H1 (cell line): ENCODE measurements around the gene KRT77. TPM values are rescaled to one million over a fixed set of nuclear protein-coding genes. Genes with fewer than 3 reads are reported as not detected.

Experiments
- CTCF ChIA-PET: fragments of 300-600 bp; sonication (Branson Sonifier 250); formaldehyde crosslinking; loops from one replicate; lab custom pipeline; 2021; ENCODE audit not compliant: partially characterized antibody; lab: Charles Lee
- POLR2A ChIA-PET: fragments of 300-600 bp; sonication (Branson Sonifier 250); formaldehyde crosslinking; loops from one replicate; lab custom pipeline; 2021; ENCODE audit warnings: inconsistent platforms; ENCODE audit not compliant: partially characterized antibody; lab: Charles Lee
- DNase-seq, 2 experiments: peaks; one replicate each; pipeline versions ENCODE4 v3.0.0 to v3.0.0-alpha.2; 2010 to 2022; ENCODE audit warnings: low spot score in 2 of 2, low read depth in 1 of 2, mixed read lengths in 1 of 2
- FAIRE-seq: peaks from 2 replicates; lab custom pipeline; 2011; peaks lifted over from hg19 to GRCh38; lab: Jason Lieb, UNC
- H2AFZ ChIP-seq: 2 replicates; pipeline ENCODE4 v1.8.1; 2012; ENCODE audit warnings: low read length, inconsistent platforms
- H2AK5ac ChIP-seq: 2 replicates; pipeline ENCODE4 v1.6.1; 2013; ENCODE audit warnings: low read depth, low read length
- H2BK120ac ChIP-seq: replicated peaks from 2 replicates; pipeline ENCODE3; 2013; ENCODE audit warnings: low read depth, low read length, inconsistent platforms
- H2BK12ac ChIP-seq: 2 replicates; pipeline ENCODE4 v1.6.1; 2013; ENCODE audit warnings: low read depth, low read length
- H2BK15ac ChIP-seq: 2 replicates; pipeline ENCODE4 v1.6.1; 2013; ENCODE audit warnings: low read length
- H2BK20ac ChIP-seq: 2 replicates; pipeline ENCODE4 v1.6.1; 2013; ENCODE audit warnings: low read length
- H2BK5ac ChIP-seq: 2 replicates; pipeline ENCODE4 v1.6.1; 2013; ENCODE audit warnings: low read depth, low read length
- H3K14ac ChIP-seq: 2 replicates; pipeline ENCODE4 v1.6.1; 2013; ENCODE audit warnings: inconsistent platforms; ENCODE audit not compliant: insufficient read length
- H3K18ac ChIP-seq: 2 replicates; pipeline ENCODE4 v1.6.1; 2013; ENCODE audit warnings: low read length; ENCODE audit errors: extremely low read depth
- H3K23ac ChIP-seq: 2 replicates; pipeline ENCODE4 v1.6.1; 2013; ENCODE audit warnings: inconsistent platforms; ENCODE audit not compliant: insufficient read length
- H3K23me2 ChIP-seq: 2 replicates; pipeline ENCODE4 v1.6.1; 2013; ENCODE audit warnings: low read depth, low read length
- H3K27ac ChIP-seq: 2 replicates; pipeline ENCODE4 v1.6.1; 2011; ENCODE audit warnings: low read depth, low read length, inconsistent platforms
- H3K27me3 ChIP-seq, 4 experiments: replicated peaks in 1 of 4; 1 replicate in 1 of 4; 2 replicates in 3 of 4; pipeline versions ENCODE4 v1.6.1 to v1.8.1; 2011 to 2013; ENCODE audit warnings: low read length in 3 of 4, mild to moderate bottlenecking in 3 of 4, inconsistent platforms in 2 of 4, mixed read lengths in 2 of 4, moderate library complexity in 1 of 4; ENCODE audit not compliant: control insufficient read depth in 3 of 4, insufficient read depth in 3 of 4; ENCODE audit errors: extremely low read depth in 1 of 4
- H3K36me3 ChIP-seq, 4 experiments: 2 replicates each; pipeline versions ENCODE4 v1.6.1 to v1.8.1; 2011 to 2013; ENCODE audit warnings: mild to moderate bottlenecking in 4 of 4, low read length in 3 of 4, moderate library complexity in 2 of 4, control low read depth in 1 of 4, inconsistent platforms in 1 of 4; ENCODE audit not compliant: insufficient read depth in 4 of 4, control insufficient read depth in 2 of 4
- H3K4ac ChIP-seq: replicated peaks from 2 replicates; pipeline ENCODE3; 2013; ENCODE audit warnings: low read length, low read depth, mixed read lengths, inconsistent platforms; ENCODE audit not compliant: insufficient read length
- H3K4me1 ChIP-seq, 4 experiments: replicated peaks in 1 of 4; 1 replicate in 1 of 4; 2 replicates in 3 of 4; pipeline versions ENCODE4 v1.6.1 to v1.8.1; 2011 to 2013; ENCODE audit warnings: low read length in 3 of 4, inconsistent platforms in 2 of 4, mixed read lengths in 1 of 4; ENCODE audit not compliant: insufficient read depth in 4 of 4, control insufficient read depth in 3 of 4
- H3K4me2 ChIP-seq, 2 experiments: 2 replicates each; pipeline versions ENCODE4 v1.6.1 to v1.8.1; 2011 to 2013; ENCODE audit warnings: low read depth in 2 of 2, low read length in 2 of 2, control low read depth in 1 of 2, inconsistent platforms in 1 of 2, mild to moderate bottlenecking in 1 of 2; ENCODE audit not compliant: insufficient read depth in 1 of 2
- H3K4me3 ChIP-seq, 4 experiments: fragments of 200-600, 300-600 bp in 1 of 4; sonication (generic), shearing (Covaris generic), sonication (Bioruptor Twin) in 1 of 4; 2 replicates each; pipeline versions ENCODE4 v1.5.1 to v1.8.1; 2011 to 2016; ENCODE audit warnings: low read length in 4 of 4, low read depth in 3 of 4, control low read depth in 2 of 4, inconsistent platforms in 2 of 4, mild to moderate bottlenecking in 2 of 4, mixed read lengths in 1 of 4, moderate library complexity in 1 of 4; ENCODE audit not compliant: insufficient read depth in 2 of 4; ENCODE audit errors: extremely low read depth in 1 of 4
- H3K56ac ChIP-seq: replicated peaks from 2 replicates; pipeline ENCODE3; 2013; ENCODE audit warnings: low read depth, mild to moderate bottlenecking, mixed read lengths, low read length, inconsistent platforms; ENCODE audit not compliant: insufficient read length
- H3K79me1 ChIP-seq: 2 replicates; pipeline ENCODE4 v1.6.1; 2013; ENCODE audit warnings: low read depth, low read length, control low read depth
- H3K79me2 ChIP-seq, 2 experiments: 2 replicates each; pipeline versions ENCODE4 v1.6.1 to v1.8.1; 2012 to 2013; ENCODE audit warnings: low read length in 2 of 2, mild to moderate bottlenecking in 2 of 2, inconsistent platforms in 1 of 2; ENCODE audit not compliant: insufficient read depth in 2 of 2, control insufficient read depth in 1 of 2
- H3K9ac ChIP-seq, 4 experiments: replicated peaks in 1 of 4; 1 replicate in 1 of 4; 2 replicates in 3 of 4; pipeline versions ENCODE4 v1.6.1 to v1.8.1; 2011 to 2013; ENCODE audit warnings: low read depth in 3 of 4, low read length in 3 of 4, control low read depth in 2 of 4, mild to moderate bottlenecking in 2 of 4, moderate library complexity in 2 of 4, inconsistent platforms in 1 of 4; ENCODE audit errors: extremely low read depth in 1 of 4
- H3K9me3 ChIP-seq, 2 experiments: 2 replicates each; pipeline versions ENCODE4 v1.6.1 to v1.8.1; 2012 to 2013; ENCODE audit warnings: mild to moderate bottlenecking in 2 of 2, moderate library complexity in 2 of 2, control low read depth in 1 of 2, inconsistent platforms in 1 of 2, low read depth in 1 of 2, low read length in 1 of 2, mixed read lengths in 1 of 2; ENCODE audit not compliant: insufficient read depth in 2 of 2
- H4K20me1 ChIP-seq, 2 experiments: replicated peaks in 1 of 2; 2 replicates each; pipeline versions ENCODE3 to v1.8.1; 2011 to 2013; ENCODE audit warnings: inconsistent platforms in 2 of 2, low read length in 2 of 2, mild to moderate bottlenecking in 1 of 2; ENCODE audit not compliant: insufficient read depth in 2 of 2, control insufficient read depth in 1 of 2
- H4K5ac ChIP-seq: 2 replicates; pipeline ENCODE4 v1.6.1; 2013; ENCODE audit warnings: low read length, low read depth, mixed read lengths, inconsistent platforms; ENCODE audit not compliant: insufficient read length
- H4K8ac ChIP-seq: 2 replicates; pipeline ENCODE4 v1.8.0; 2013; ENCODE audit warnings: mild to moderate bottlenecking, moderate library complexity, low read length, inconsistent platforms; ENCODE audit not compliant: insufficient read depth; ENCODE audit errors: extremely low read depth
- H4K91ac ChIP-seq: replicated peaks from 2 replicates; pipeline ENCODE3; 2013; ENCODE audit warnings: low read length, mixed read lengths, inconsistent platforms; ENCODE audit not compliant: insufficient read length
- CBX8 ChIP-seq: fragments of 300-800, 300-1000 bp; sonication (generic); IDR thresholded peaks from 2 replicates; pipeline ENCODE4 v1.7.1; 2016; ENCODE audit warnings: low read depth, low read length, borderline replicate concordance
- KDM4A ChIP-seq: IDR thresholded peaks from one replicate; pipeline ENCODE4 v1.7.1; 2012; ENCODE audit warnings: low read depth, mild to moderate bottlenecking, moderate library complexity, low read length, inconsistent platforms; ENCODE audit not compliant: severe bottlenecking
- MAFK ChIP-seq: IDR thresholded peaks from 2 replicates; pipeline ENCODE4 v1.6.1; 2012; ENCODE audit warnings: low read depth, mild to moderate bottlenecking, improper control_type of control experiment, low read length
- TEAD4 ChIP-seq: IDR thresholded peaks from 2 replicates; pipeline ENCODE4 v1.6.1; 2012; ENCODE audit warnings: low read depth, low read length, inconsistent platforms, mixed read lengths
- WGBS, 2 experiments: shearing (Covaris generic) in 1 of 2; methylation state at CpG; one replicate each; pipeline versions ENCODE4 v1.1.6 to v1.1.7; 2013 to 2015; ENCODE audit warnings: low lambda C conversion rate in 2 of 2, mixed read lengths in 2 of 2, inconsistent platforms in 1 of 2, low coverage in 1 of 2, missing lambda C conversion rate in 1 of 2; ENCODE audit not compliant: insufficient replicate concordance in 2 of 2, insufficient coverage in 1 of 2, insufficient read length in 1 of 2; ENCODE audit errors: extremely low coverage in 1 of 2, missing lambda C conversion rate in 1 of 2; 5-methylcytosine and 5-hydroxymethylcytosine counted together
- polyA plus RNA-seq, 7 experiments: library from polyadenylated mRNA; depleted of rRNA in 3 of 7; stranded (reverse) in 5 of 7; unstranded in 2 of 7; fragments of >200 nt in 5 of 7; fragments of 200-250 nt in 2 of 7; gene quantifications; 1 replicate in 5 of 7; 2 replicates in 1 of 7; 4 replicates in 1 of 7; pipeline versions ENCODE4 v1.2.1 to v1.2.3, GENCODE V29; 2011 to 2013; ENCODE audit warnings: missing spikeins in 2 of 7, mixed read lengths in 2 of 7
- total RNA-seq: library from RNA; stranded (reverse); fragmentation: NEBNext Ultra II Directional; extraction: Animal tissue kit (Norgen Biotek cat#: 25700); gene quantifications from 2 replicates; pipeline ENCODE4 v1.2.1, GENCODE V29; 2021

KRT77 gene
- total and polyA plus RNA-seq, 2 of the 8 experiments (the other 6 are each of a cell fraction or from before 2014, with no cell fraction given): 0.02 TPM; not detected in 1

DNA sequence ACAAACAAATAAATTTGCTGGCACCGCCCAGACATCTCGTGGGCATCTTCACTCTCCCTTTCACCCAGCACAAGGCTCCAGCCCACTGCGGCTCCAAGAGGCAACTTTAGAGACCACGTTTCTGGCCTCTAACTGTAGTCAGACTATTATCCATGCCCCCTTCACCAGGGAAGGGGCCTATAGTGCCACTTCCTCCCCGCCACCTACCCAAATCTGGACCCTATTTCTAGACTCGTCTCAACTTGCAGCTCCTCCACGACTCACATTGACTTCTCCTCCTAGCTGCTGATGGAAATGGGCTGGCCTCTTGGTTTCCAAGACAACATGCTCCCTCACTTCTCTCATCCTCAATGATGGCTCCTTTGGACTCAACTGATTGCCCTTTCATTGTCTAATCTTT lies 35.4 kb downstream of the KRT77 start:
- CTCF ChIA-PET: interaction anchor here (0.7 to 5.8 kb wide), 17 partner anchors 10 to 389 kb away, joined by 3 to 26 read pairs (median 5); partner anchors contain the start of gene KRT1
- 89% methylated on average over 7 of the region's 7 CpGs; no CpG with 5 or more reads in 1 of the 2 experiments for WGBS, 2 experiments
- no peak overlapping the region for H4K8ac ChIP-seq
- no peak for TF ChIP-seq KDM4A
- TF ChIP-seq CBX8: no peak
- TF ChIP-seq MAFK: no peak
- no peak for TF ChIP-seq TEAD4

More for the DNA sequence above, 35.4 kb downstream of the KRT77 start:
- no peaks in the 10 kb centered on the region for H3K79me2 ChIP-seq
- H3K23me2 ChIP-seq: no peaks in the 10 kb centered on the region
- no peak overlapping the region for H3K4me2 ChIP-seq
- H3K14ac ChIP-seq: no peak overlapping the region
- no peak overlapping the region for H2BK20ac ChIP-seq
- no peak for DNase-seq
- H3K9me3 ChIP-seq: no peaks in the 10 kb centered on the region
- H3K23ac ChIP-seq: no peak overlapping the region
- H4K20me1 ChIP-seq: no peaks in the 10 kb centered on the region
- no peak overlapping the region for H3K4ac ChIP-seq
- no peak overlapping the region for H3K56ac ChIP-seq
- H3K4me3 ChIP-seq: no peak overlapping the region
- H2AK5ac ChIP-seq: no peak overlapping the region
- no peak overlapping the region for H3K18ac ChIP-seq
- no peak overlapping the region for H3K9ac ChIP-seq
- FAIRE-seq: no peak
- no peak overlapping the region for H2BK15ac ChIP-seq
- no peak overlapping the region for H2BK120ac ChIP-seq
- H3K79me1 ChIP-seq: no peaks in the 10 kb centered on the region
- H3K27ac ChIP-seq: no peak overlapping the region
- no peaks in the 10 kb centered on the region for H3K36me3 ChIP-seq
- POLR2A ChIA-PET: no interaction called here
- H2AFZ ChIP-seq: no peak overlapping the region
- H2BK5ac ChIP-seq: no peak overlapping the region
- no peak overlapping the region for H4K91ac ChIP-seq
- H4K5ac ChIP-seq: no peak overlapping the region
- H3K27me3 ChIP-seq: no peaks in the 10 kb centered on the region; a peak in 1 of 7 replicates
- H3K4me1 ChIP-seq: no peaks in the 10 kb centered on the region
- H2BK12ac ChIP-seq: no peak overlapping the region
